ENCODE measurements around the gene OR56A3. TPM values are rescaled to one million over a fixed set of nuclear protein-coding genes. Genes with fewer than 3 reads are reported as not detected.

The OR56A3 gene, protein sequence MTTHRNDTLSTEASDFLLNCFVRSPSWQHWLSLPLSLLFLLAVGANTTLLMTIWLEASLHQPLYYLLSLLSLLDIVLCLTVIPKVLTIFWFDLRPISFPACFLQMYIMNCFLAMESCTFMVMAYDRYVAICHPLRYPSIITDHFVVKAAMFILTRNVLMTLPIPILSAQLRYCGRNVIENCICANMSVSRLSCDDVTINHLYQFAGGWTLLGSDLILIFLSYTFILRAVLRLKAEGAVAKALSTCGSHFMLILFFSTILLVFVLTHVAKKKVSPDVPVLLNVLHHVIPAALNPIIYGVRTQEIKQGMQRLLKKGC
- total RNA-seq, result not detected

DNA sequence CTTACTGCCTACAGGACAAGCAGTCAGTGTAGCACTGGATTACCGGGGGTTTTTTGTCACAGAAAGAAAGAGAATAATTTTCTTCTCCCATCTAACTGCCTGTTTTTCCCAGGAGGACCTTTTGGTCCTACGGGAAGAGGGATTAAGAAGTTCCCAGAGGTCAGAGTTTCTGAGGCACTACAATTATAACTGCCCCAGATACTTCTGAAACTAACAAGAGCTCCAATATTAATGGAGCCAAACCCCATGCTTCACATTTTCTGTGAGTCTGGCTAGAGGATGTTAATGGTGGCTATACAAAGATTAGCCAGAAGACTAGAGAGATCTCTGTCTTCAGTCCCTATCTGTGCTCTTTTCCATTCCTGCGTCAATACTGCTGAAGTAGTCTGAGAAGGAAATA lies at the start of gene OR56A3:
OR56A3 (plus strand) TSS at position 301 of the 400 bp plus-strand sequence. CDS start 5,096 bp downstream, outside the sequence.
- no peak for TF ChIP-seq POLR2A (IDR thresholded peaks at IDR 0.05)
- TF ChIP-seq, protein P1, sequence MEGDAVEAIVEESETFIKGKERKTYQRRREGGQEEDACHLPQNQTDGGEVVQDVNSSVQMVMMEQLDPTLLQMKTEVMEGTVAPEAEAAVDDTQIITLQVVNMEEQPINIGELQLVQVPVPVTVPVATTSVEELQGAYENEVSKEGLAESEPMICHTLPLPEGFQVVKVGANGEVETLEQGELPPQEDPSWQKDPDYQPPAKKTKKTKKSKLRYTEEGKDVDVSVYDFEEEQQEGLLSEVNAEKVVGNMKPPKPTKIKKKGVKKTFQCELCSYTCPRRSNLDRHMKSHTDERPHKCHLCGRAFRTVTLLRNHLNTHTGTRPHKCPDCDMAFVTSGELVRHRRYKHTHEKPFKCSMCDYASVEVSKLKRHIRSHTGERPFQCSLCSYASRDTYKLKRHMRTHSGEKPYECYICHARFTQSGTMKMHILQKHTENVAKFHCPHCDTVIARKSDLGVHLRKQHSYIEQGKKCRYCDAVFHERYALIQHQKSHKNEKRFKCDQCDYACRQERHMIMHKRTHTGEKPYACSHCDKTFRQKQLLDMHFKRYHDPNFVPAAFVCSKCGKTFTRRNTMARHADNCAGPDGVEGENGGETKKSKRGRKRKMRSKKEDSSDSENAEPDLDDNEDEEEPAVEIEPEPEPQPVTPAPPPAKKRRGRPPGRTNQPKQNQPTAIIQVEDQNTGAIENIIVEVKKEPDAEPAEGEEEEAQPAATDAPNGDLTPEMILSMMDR (IDR thresholded peaks at IDR 0.05), result no peak
- Histone ChIP-seq H3K27me3 (no peaks in the 10 kb centered on the region), H3K27ac (no peak within 1 kb of the TSS), H3K9me3 (no peaks in the 10 kb centered on the region), H3K36me3 (no peaks in the 10 kb centered on the region), H3K4me1 (no peaks in the 10 kb centered on the region), H3K4me3 (no peak within 1 kb of the TSS)
- no peak for DNase-seq

DNA sequence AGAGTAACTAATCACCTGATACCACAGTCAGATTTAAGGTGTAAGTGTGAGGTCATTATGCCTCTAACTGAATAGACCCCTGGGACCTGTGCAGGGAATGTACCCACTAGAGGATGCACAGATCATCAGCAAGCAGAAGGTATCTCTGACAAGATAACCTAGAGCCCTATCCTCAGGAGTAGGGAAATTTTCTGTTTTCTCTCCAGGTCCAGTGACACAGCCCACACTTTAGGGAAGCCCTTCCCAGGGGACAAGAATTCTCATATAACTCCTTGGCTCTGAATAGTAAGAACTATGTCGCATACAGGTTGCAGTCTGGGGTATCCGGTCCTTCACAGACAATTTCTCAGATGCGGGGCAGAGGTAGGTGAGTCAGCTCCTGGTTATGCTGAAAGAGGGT lies 49.1 kb upstream of the OR56A3 start, which contains the start of gene OR52E5:
OR52E5 (plus strand) TSS at position 301 of the 400 bp plus-strand sequence. CDS start 7,569 bp downstream, outside the sequence.
- no peak within 1 kb of the TSS for H3K27ac ChIP-seq
- TF ChIP-seq POLR2A (IDR thresholded peaks at IDR 0.05), result no peak
- TF ChIP-seq, protein P1 (IDR thresholded peaks at IDR 0.05), result no peak
- no peaks in the 10 kb centered on the region for H3K9me3 ChIP-seq
- DNase-seq, result no peak
- H3K27me3 ChIP-seq, result no peaks in the 10 kb centered on the region
- no peak within 1 kb of the TSS for H3K4me3 ChIP-seq
- no peaks in the 10 kb centered on the region for H3K36me3 ChIP-seq
- no peaks in the 10 kb centered on the region for H3K4me1 ChIP-seq

DNA sequence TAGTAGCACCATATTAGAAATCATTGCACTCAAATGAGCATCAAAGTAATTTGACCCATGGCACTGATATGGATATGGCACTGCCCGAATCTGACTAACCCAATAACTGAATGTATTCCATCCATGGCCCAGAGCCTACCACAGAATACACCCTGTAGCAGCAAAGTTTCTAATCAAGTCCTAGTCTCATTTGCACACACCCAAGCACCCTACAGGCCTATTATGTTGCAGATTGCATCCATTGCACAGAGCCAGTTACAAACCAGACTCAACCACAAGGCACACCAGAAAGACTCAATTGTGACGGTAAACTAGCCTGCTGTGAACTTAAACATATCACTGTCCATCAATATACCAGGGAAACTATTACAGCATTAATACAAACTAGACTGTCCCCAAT lies 42.5 kb upstream of the OR56A3 start:
- no peak for DNase-seq
- Histone ChIP-seq H3K4me1 (no peaks in the 10 kb centered on the region), H3K27me3 (no peaks in the 10 kb centered on the region), H3K4me3 (no peak overlapping the region), H3K27ac (no peak overlapping the region), H3K36me3 (no peaks in the 10 kb centered on the region), H3K9me3 (no peaks in the 10 kb centered on the region)
- TF ChIP-seq POLR2A (IDR thresholded peaks at IDR 0.05), result no peak
- TF ChIP-seq, protein P1 (IDR thresholded peaks at IDR 0.05), result no peak

DNA sequence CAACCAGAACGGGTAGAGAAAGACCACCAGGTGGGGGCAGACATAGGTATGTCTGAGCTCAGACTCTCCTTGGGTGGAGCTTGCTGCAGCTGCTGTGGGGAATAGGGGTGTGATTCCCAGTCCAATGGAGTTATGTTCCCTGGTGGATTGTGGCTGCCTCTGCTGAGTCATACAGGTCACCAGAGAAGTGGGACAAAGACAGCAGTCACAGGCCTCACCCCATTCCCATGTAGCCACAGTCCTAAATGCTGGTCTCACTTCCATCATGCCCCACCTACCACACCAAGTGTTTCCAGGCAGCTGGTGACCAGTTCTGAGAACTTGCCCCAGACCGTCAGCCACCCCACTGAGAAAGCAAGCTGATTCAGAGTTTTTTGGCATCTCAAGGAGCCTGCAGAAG lies 31.5 kb upstream of the OR56A3 start:
- no peak for TF ChIP-seq POLR2A (IDR thresholded peaks at IDR 0.05)
- TF ChIP-seq, protein P1 (IDR thresholded peaks at IDR 0.05), result no peak
- H3K4me1 ChIP-seq, result no peaks in the 10 kb centered on the region
- H3K27ac ChIP-seq, result no peak overlapping the region
- DNase-seq, result no peak
- H3K9me3 ChIP-seq, result no peaks in the 10 kb centered on the region
- no peaks in the 10 kb centered on the region for H3K36me3 ChIP-seq
- no peaks in the 10 kb centered on the region for H3K27me3 ChIP-seq
- H3K4me3 ChIP-seq, result no peak overlapping the region

DNA sequence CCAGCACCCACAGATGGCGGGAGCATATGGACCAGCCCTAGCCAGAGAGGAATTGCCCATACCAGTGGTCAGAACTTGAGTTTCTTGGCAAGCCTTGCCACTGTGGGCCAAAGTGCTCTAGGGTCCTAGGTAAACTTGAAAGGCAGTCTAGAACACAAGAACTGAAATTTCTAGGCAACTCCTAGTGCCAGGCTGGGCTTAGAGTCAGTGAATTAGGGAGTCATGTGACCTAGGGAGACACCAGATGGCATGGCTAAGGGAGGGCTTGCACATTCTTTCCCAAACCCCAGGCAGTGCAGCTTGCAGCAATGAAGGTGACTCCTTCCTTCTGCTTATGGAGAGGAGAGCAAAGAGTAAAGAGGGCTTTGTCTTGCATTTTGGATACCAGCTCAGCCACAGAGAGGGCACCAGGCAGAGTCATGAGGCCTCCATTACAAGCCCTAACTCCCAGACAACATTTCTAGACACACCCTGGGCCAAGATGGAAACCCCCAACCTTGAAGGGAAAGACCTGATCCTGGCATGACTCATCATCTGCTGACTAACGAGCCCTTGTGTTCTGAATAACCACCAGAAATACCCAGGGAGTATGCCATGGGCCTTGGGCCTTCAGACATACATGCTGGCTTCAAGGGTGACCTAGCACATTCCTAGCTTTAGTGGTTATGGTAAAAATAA lies 19.2 kb upstream of the OR56A3 start:
- Histone ChIP-seq H3K27me3 (no peaks in the 10 kb centered on the region), H3K4me3 (no peak overlapping the region), H3K9me3 (no peaks in the 10 kb centered on the region), H3K36me3 (no peaks in the 10 kb centered on the region), H3K27ac (no peak overlapping the region), H3K4me1 (no peaks in the 10 kb centered on the region)
- DNase-seq, result no peak
- TF ChIP-seq POLR2A (IDR thresholded peaks at IDR 0.05), result no peak
- TF ChIP-seq, protein P1 (IDR thresholded peaks at IDR 0.05), result no peak
